Stimulated activated memory B cell treated with anti-CD40 and anti-IgM and Interleukin-4, amounts not matched to agents 10 μg/mL and 1 μg/mL and 100 μg/mL, for 72 hours (primary cell): ENCODE data around the gene EMSY.
"Not testable (repeated sequence)": the region's sequence is repeated elsewhere in the genome, so short reads cannot be mapped to it uniquely, and the experiment has no call there.

Experiments used
- ATAC-seq: fragments of 150-1000 bp; cut with Tn5 transposase; 2 replicates; pipeline ENCODE4 v1.10.0; 2021
- H3K27ac Mint-ChIP-seq: one replicate; pipeline ENCODE4 v1.8.0; 2022; ENCODE audit warnings: mild to moderate bottlenecking, mixed read lengths
- H3K27me3 Mint-ChIP-seq: one replicate; pipeline ENCODE4 v1.8.0; 2022; ENCODE audit warnings: mixed read lengths
- H3K36me3 Mint-ChIP-seq: one replicate; pipeline ENCODE4 v1.8.0; 2022; ENCODE audit warnings: mixed read lengths
- H3K4me1 Mint-ChIP-seq: one replicate; pipeline ENCODE4 v1.8.0; 2022; ENCODE audit warnings: mixed read lengths
- H3K4me3 Mint-ChIP-seq: one replicate; pipeline ENCODE4 v1.8.0; 2022; ENCODE audit warnings: mild to moderate bottlenecking, moderate library complexity, mixed read lengths
- H3K9me3 Mint-ChIP-seq: one replicate; pipeline ENCODE4 v1.8.0; 2022; ENCODE audit warnings: mixed read lengths

The EMSY gene

GRCh38 chr11:76564364-76564763 is 119.5 kb downstream of the EMSY start:
- Mint-ChIP-seq H3K27ac (no peak overlapping the region), H3K27me3 (peaks cover 26% of the 10 kb centered on the region), H3K9me3 (no peaks in the 10 kb centered on the region), H3K4me1 (peaks cover 8% of the 10 kb centered on the region), H3K4me3 (no peak overlapping the region), H3K36me3 (no peaks in the 10 kb centered on the region)
- ATAC-seq = no peak

- H3K9me3 Mint-ChIP-seq = no peaks in the 10 kb centered on the region
- peaks cover 8% of the 10 kb centered on the region for H3K4me1 Mint-ChIP-seq
- no peaks in the 10 kb centered on the region for H3K36me3 Mint-ChIP-seq
- no peak overlapping the region for H3K4me3 Mint-ChIP-seq
- ATAC-seq = no peak
- H3K27ac Mint-ChIP-seq = no peak overlapping the region
- peaks cover 18% of the 10 kb centered on the region for H3K27me3 Mint-ChIP-seq
These were observed 122.0 kb downstream of the EMSY start for GRCh38 chr11:76566811-76567210.

DNA sequence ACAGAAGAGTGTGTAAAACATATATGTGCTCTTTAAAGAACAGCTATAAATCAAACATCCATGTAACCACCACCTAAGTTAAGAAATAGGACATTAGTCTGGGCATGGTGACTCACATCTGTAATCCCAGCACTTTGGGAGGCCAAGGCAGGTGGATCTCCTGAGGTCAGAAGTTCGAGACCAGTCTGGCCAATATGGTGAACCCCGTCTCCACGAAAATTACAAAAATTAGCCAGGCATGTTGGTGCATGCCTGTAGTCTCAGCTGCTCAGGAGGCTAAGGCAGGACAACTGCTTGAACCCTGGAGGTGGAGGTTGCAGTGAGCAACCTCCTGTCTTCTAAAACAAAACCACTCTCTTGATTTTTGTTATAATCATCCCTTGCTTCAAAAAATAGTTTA is 122.4 kb downstream of the EMSY start:
- Mint-ChIP-seq H3K9me3 (no peaks in the 10 kb centered on the region), H3K27ac (no peak overlapping the region), H3K36me3 (no peaks in the 10 kb centered on the region), H3K4me3 (no peak overlapping the region), H3K27me3 (peaks cover 13% of the 10 kb centered on the region), H3K4me1 (peaks cover 8% of the 10 kb centered on the region)
- no peak for ATAC-seq

DNA sequence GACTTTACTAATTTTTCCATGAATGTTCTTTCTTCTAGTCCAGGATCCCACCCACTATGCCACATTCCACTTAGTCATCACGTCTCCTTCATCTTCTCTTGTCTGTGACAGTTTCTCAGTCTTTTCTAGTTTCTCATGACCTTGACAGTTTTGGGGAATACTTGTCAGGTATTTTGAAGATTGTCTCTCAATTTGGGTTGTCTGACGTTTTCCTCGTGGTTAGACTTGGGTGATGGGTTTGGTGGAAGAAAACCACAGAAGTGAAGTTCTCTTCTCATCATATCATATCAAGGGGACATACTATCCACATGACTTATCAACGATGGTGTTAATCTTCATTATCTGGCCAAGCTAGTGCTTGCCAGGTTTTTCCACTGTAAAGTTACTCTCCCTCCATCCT is 123.3 kb downstream of the EMSY start:
- Mint-ChIP-seq H3K4me1 (peaks cover 8% of the 10 kb centered on the region), H3K4me3 (no peak overlapping the region), H3K36me3 (no peaks in the 10 kb centered on the region), H3K9me3 (no peaks in the 10 kb centered on the region), H3K27ac (no peak overlapping the region), H3K27me3 (peaks cover 15% of the 10 kb centered on the region)
- no peak for ATAC-seq

DNA sequence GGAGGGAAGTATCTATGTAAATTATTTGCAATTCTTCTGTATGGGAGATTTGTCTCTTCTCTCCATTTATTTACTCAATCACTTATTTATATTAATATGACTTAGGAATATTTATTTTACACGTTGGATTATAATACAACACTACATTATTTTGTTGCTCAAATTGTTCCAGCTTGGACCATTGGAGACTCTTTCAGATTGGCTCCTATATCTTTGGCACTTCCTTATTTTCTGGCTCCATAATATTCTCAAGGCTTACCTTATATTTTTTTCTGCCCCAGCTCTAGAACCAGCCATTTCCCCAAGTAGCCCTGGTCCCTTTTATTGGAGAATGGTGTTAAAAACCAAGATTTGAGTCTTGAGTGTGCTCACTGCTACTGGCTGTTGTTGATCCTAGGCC is 123.8 kb downstream of the EMSY start:
- Mint-ChIP-seq H3K36me3 (no peaks in the 10 kb centered on the region), H3K9me3 (no peaks in the 10 kb centered on the region), H3K27ac (no peak overlapping the region), H3K4me1 (peaks cover 10% of the 10 kb centered on the region), H3K4me3 (no peak overlapping the region), H3K27me3 (peaks cover 20% of the 10 kb centered on the region)
- ATAC-seq = no peak

DNA sequence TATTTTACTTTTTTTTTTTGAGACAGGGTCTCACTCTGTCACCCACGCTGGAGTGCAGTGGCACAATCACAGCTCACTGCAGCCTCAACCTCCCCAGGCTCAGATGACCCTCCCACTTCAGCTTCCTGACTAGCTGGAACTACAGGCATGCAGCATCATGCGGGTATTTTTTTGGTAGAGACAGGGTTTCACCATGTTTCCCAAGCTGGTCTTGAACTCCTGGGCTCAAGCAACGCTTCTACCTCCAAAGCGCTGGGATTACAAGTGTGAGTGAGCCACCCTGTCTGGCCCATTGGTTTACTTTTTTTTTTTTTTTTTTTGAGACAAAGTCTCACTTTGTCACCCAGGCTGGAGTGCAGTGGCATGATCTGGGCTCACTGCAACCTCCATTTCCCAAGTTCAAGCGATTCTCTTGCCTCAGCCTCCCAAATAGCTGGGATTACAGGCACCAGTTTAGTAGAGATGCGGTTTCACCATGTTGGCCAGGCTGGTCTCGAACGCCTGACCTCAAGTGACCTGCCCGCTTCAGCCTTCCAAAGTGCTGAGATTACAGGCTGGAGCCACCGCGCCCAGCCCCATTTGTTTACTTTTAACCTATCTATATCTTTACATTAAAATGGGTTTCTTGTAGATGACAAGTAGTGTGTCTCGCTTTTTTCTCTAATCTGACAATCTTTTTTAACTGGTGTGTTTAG is 127.5 kb downstream of the EMSY start:
- H3K4me1 Mint-ChIP-seq, H3K4me3 Mint-ChIP-seq, H3K9me3 Mint-ChIP-seq, ATAC-seq, H3K27ac Mint-ChIP-seq, H3K36me3 Mint-ChIP-seq: not testable (repeated sequence)
- peaks cover 48% of the 10 kb centered on the region for H3K27me3 Mint-ChIP-seq

- Mint-ChIP-seq H3K27ac (no peak overlapping the region), H3K4me3 (no peak overlapping the region), H3K9me3 (no peaks in the 10 kb centered on the region), H3K4me1 (peaks cover 10% of the 10 kb centered on the region), H3K36me3 (no peaks in the 10 kb centered on the region), H3K27me3 (peaks cover 69% of the 10 kb centered on the region)
- no peak for ATAC-seq
These were observed 129.6 kb downstream of the EMSY start for GRCh38 chr11:76574406-76574805.

GRCh38 chr11:76574879-76575278 is 130.1 kb downstream of the EMSY start:
- ATAC-seq = no peak
- Mint-ChIP-seq H3K27me3 (peaks cover 74% of the 10 kb centered on the region), H3K27ac (no peak overlapping the region), H3K36me3 (no peaks in the 10 kb centered on the region), H3K4me3 (no peak overlapping the region), H3K9me3 (no peaks in the 10 kb centered on the region), H3K4me1 (peaks cover 10% of the 10 kb centered on the region)

- Mint-ChIP-seq H3K27me3 (peaks cover 74% of the 10 kb centered on the region), H3K9me3 (no peaks in the 10 kb centered on the region), H3K36me3 (no peaks in the 10 kb centered on the region), H3K27ac (no peak overlapping the region), H3K4me1 (peaks cover 10% of the 10 kb centered on the region), H3K4me3 (no peak overlapping the region)
- ATAC-seq = no peak
These were observed 132.6 kb downstream of the EMSY start for GRCh38 chr11:76577226-76577920.

DNA sequence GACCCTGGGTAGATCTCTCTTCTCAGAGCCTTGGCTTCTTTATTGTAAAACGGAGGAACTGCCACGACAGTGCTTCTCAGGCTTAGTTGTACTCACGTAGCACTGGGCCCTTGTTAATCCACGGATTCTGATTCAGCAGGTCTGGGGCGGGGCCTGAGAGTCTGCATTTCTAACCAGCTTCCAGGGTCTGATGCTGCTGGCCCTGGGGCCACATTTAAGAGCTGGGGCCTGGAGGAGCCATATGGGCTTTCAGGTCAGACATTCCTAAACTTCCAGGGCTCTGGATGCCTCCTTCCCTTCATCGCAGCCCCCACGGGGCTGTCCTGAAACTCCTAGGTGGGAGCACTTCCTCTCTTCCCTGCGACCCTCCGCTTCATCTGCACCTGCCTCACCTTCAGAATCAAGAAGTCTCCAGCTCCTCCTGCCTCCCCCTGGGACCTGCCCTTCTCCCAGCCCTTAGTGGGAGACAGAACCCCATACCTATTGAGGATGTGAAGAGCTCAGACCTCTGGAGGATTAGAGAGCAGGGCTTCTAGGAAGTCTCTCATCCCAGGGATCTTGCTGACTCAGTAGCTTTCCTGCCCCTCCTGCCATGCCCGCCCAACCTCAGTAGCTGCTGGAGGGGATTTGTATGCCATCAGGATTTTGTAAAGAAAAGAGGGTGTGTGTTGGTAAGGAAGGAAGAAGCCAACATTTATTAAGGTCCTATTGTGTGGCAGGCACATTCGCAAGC is 133.3 kb downstream of the EMSY start:
- Mint-ChIP-seq H3K27me3 (peaks cover 73% of the 10 kb centered on the region), H3K4me3 (no peak overlapping the region), H3K9me3 (no peaks in the 10 kb centered on the region), H3K4me1 (peaks cover 10% of the 10 kb centered on the region), H3K27ac (no peak overlapping the region), H3K36me3 (no peaks in the 10 kb centered on the region)
- no peak for ATAC-seq

DNA sequence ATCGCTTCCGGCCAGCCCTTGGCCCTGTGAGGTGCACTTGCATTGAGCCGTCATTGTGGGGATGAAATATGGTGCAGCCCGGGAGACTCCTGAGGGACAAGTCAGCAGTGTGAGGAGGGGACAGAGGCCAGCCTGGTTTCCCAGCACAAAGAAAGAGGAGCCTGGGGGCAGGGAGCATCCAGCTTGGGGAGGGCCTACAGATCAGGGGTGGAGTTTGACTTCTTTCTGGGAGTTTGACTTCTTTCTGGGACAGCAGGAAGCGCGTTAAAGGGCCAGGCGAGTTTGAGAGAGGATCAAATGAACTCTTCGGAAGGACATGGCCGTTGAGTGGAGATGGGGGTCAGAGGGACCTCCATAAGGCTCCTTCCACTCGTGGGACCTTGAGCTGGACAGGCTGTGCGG is 133.8 kb downstream of the EMSY start:
- Mint-ChIP-seq H3K36me3 (no peaks in the 10 kb centered on the region), H3K9me3 (no peaks in the 10 kb centered on the region), H3K27me3 (peaks cover 68% of the 10 kb centered on the region), H3K4me1 (peaks cover 8% of the 10 kb centered on the region), H3K27ac (no peak overlapping the region), H3K4me3 (no peak overlapping the region)
- ATAC-seq = no peak

DNA sequence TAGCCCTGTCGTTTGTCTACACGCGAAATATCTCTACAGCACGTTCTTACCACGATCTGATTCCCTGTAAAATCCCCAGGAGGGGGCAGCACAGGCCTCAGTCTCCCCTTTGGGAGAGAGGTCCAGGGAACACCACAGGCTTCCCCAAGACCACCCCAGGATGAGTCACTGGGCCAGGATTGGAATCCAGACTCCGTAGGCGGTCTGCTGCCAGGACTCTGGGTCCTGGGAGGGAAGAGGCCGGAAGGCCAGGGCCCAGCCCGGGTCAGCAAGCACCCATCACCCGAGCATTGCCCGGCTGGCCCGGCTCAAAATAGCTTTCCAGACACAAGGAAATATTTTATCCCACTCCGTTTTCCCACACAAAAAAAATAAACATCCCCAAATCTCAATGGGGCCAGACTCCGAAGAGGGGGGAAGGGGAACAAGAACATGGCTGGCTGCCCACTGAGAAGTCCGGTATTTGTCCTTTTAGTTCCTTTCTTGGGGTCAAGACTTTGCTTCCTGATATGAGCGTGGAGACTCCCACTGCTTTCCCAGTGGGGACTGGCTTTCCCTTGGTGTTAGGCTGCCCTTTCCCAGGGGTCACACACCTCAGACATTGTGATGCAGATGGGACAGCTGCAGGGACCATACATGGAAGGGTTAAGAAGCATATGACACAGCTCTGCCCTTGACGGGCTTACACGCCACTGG is 134.4 kb downstream of the EMSY start:
- Mint-ChIP-seq H3K4me1 (peaks cover 5% of the 10 kb centered on the region), H3K4me3 (no peak overlapping the region), H3K9me3 (no peaks in the 10 kb centered on the region), H3K27me3 (peaks cover 63% of the 10 kb centered on the region), H3K27ac (no peak overlapping the region), H3K36me3 (no peaks in the 10 kb centered on the region)
- ATAC-seq = no peak

GRCh38 chr11:76579752-76580151 is 134.9 kb downstream of the EMSY start:
- Mint-ChIP-seq H3K36me3 (no peaks in the 10 kb centered on the region), H3K27me3 (peaks cover 57% of the 10 kb centered on the region), H3K4me3 (no peak overlapping the region), H3K4me1 (peaks cover 5% of the 10 kb centered on the region), H3K9me3 (no peaks in the 10 kb centered on the region), H3K27ac (no peak overlapping the region)
- no peak for ATAC-seq

DNA sequence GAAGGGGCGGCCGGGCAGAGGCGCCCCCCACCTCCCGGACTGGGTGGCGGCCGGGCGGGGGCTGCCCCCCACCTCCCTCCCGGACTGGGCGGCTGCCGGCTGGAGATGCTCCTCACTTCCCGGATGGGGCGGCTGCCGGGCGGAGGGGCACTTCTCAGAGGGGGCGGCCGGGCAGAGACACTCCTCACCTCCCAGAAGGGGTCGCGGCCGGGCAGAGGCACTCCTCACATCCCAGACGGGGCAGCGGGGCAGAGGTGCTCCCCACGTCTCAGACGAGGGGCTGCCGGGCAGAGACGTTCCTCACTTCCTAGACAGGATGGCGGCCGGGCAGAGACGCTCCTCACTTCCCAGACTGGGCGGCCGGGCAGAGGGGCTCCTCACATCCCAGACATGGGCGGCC is 137.7 kb downstream of the EMSY start:
- not testable (repeated sequence) for H3K4me3 Mint-ChIP-seq, H3K36me3 Mint-ChIP-seq, H3K4me1 Mint-ChIP-seq

GRCh38 chr11:76587820-76588454 is 143.1 kb downstream of the EMSY start:
- no peak overlapping the region for H3K4me3 Mint-ChIP-seq
- ATAC-seq = no peak

More for the DNA sequence above, 137.7 kb downstream of the EMSY start:
- not testable (repeated sequence) for H3K9me3 Mint-ChIP-seq, H3K27ac Mint-ChIP-seq, ATAC-seq
- peaks cover 30% of the 10 kb centered on the region for H3K27me3 Mint-ChIP-seq

More at GRCh38 chr11:76587820-76588454, 143.1 kb downstream of the EMSY start:
- Mint-ChIP-seq H3K27me3 (peaks cover 3% of the 10 kb centered on the region), H3K9me3 (no peaks in the 10 kb centered on the region), H3K4me1 (peaks cover 27% of the 10 kb centered on the region), H3K36me3 (no peaks in the 10 kb centered on the region), H3K27ac (peak overlapping the region; percentile 84)
